Mammary epithelial cell (primary cell): ENCODE results near the gene GNL3.

Experiments used
- EZH2 ChIP-seq: IDR thresholded peaks from 2 replicates; pipeline ENCODE4 v1.6.1; 2012; ENCODE audit warnings: low read length, inconsistent platforms, borderline replicate concordance
- TF ChIP-seq, protein P1 (sequence below), 2 donors: IDR thresholded peaks in 1 of 2; conservative IDR thresholded peaks in 1 of 2; 2 replicates each; pipeline ENCODE4 v1.5.1; 2011 to 2012; ENCODE audit warnings: inconsistent platforms in 2 of 2, low read length in 2 of 2, mild to moderate bottlenecking in 2 of 2, control low read depth in 1 of 2, low read depth in 1 of 2; ENCODE audit not compliant: insufficient read depth in 1 of 2; ENCODE audit errors: extremely low read depth in 1 of 2

DNA sequence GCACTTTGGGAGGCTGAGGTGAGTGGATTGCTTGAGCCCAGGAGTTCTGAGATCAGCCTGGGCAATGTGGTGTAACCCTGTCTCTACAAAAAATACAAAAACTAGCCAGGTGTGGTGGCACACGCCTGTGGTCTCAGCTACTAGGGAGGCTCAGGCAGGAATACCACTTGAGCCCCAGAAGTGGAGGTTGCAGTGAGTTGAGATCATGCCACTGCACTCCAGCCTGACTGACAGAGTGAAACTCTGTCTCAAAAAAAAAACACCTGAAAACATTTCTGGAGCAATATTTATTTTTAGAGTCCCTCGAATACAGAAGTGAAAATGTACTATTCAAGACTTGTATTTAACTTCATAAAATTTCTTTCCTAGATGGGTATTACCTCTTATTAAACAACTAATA lies 24.7 kb downstream of the GNL3 start:
- TF ChIP-seq, protein P1, sequence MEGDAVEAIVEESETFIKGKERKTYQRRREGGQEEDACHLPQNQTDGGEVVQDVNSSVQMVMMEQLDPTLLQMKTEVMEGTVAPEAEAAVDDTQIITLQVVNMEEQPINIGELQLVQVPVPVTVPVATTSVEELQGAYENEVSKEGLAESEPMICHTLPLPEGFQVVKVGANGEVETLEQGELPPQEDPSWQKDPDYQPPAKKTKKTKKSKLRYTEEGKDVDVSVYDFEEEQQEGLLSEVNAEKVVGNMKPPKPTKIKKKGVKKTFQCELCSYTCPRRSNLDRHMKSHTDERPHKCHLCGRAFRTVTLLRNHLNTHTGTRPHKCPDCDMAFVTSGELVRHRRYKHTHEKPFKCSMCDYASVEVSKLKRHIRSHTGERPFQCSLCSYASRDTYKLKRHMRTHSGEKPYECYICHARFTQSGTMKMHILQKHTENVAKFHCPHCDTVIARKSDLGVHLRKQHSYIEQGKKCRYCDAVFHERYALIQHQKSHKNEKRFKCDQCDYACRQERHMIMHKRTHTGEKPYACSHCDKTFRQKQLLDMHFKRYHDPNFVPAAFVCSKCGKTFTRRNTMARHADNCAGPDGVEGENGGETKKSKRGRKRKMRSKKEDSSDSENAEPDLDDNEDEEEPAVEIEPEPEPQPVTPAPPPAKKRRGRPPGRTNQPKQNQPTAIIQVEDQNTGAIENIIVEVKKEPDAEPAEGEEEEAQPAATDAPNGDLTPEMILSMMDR (conservative IDR thresholded peaks at IDR 0.05 in 1 of 2, IDR thresholded peaks at IDR 0.05 in 1 of 2; ENCODE audit: extremely low read depth in 1 of 2, insufficient read depth in 1 of 2, low read depth in 1 of 2, low read length in 2 of 2): no peak
- no peak for TF ChIP-seq EZH2
